Spleen (tissue), 11 donors: ENCODE results near the gene HTR2A. TPM values are rescaled to one million over a fixed set of nuclear protein-coding genes. Genes with fewer than 3 reads are reported as not detected.

Experiments
- DNase-seq: peaks from one replicate; pipeline ENCODE4 v3.0.0-alpha.2; 2020
- H3K27ac ChIP-seq, 8 donors: fragments of 200-600 bp; sonication (generic) in 7 of 8; 1 replicate in 4 of 8; 2 replicates in 4 of 8; pipeline versions ENCODE4 v1.5.0 to v1.8.0; 2016 to 2021; ENCODE audit warnings: inconsistent platforms in 4 of 8, mild to moderate bottlenecking in 4 of 8, moderate library complexity in 1 of 8
- H3K27me3 ChIP-seq, 7 donors: fragments of 200-600 bp; sonication (generic) in 6 of 7; replicated peaks in 1 of 7; 1 replicate in 4 of 7; 2 replicates in 3 of 7; pipeline versions ENCODE4 v1.5.0 to v1.8.0; 2016 to 2021; ENCODE audit warnings: inconsistent platforms in 3 of 7, mild to moderate bottlenecking in 1 of 7
- H3K36me3 ChIP-seq, 6 donors: fragments of 200-600 bp; sonication (generic) in 5 of 6; 1 replicate in 4 of 6; 2 replicates in 2 of 6; pipeline versions ENCODE4 v1.5.0 to v1.8.0; 2016 to 2021; ENCODE audit warnings: inconsistent platforms in 2 of 6
- H3K4me1 ChIP-seq, 6 donors: fragments of 200-600 bp; sonication (generic) in 5 of 6; 1 replicate in 3 of 6; 2 replicates in 3 of 6; pipeline versions ENCODE4 v1.5.0 to v1.8.0; 2016 to 2021; ENCODE audit warnings: inconsistent platforms in 3 of 6
- H3K4me3 ChIP-seq, 8 donors: fragments of 200-600 bp; sonication (generic) in 7 of 8; 1 replicate in 4 of 8; 2 replicates in 4 of 8; pipeline versions ENCODE4 v1.5.0 to v1.8.0; 2016 to 2021; ENCODE audit warnings: inconsistent platforms in 4 of 8, mild to moderate bottlenecking in 4 of 8, moderate library complexity in 2 of 8
- H3K9me3 ChIP-seq, 8 donors: fragments of 200-600 bp; sonication (generic) in 7 of 8; 1 replicate in 4 of 8; 2 replicates in 4 of 8; pipeline versions ENCODE4 v1.5.0 to v1.8.0; 2016 to 2021; ENCODE audit warnings: inconsistent platforms in 4 of 8
- POLR2A ChIP-seq, 3 donors: fragments of 450-650 bp; IDR thresholded peaks; one replicate each; pipeline ENCODE4 v1.5.1; 2017; ENCODE audit warnings: antibody characterized with exemption in 3 of 3, mild to moderate bottlenecking in 1 of 3
- POLR2AphosphoS5 ChIP-seq, 3 donors: sonication (generic); formaldehyde crosslinking; IDR thresholded peaks; one replicate each; pipeline ENCODE4 v1.5.1; 2017; ENCODE audit warnings: antibody characterized with exemption in 3 of 3
- WGBS, 5 donors: extraction: QIAGEN DNeasy Blood & Tissue Kit in 3 of 5; methylation state at CpG; one replicate each; pipeline versions ENCODE4 v1.1.5 to v1.1.7; 2013 to 2018; 5-methylcytosine and 5-hydroxymethylcytosine counted together
- intact Hi-C: fragments of 100-400 bp; cut with DNase I; formaldehyde crosslinking; loops from one replicate; pipeline ENCODE4 v1.15.0; 2023; ENCODE audit warnings: low total_unique reads
- polyA plus RNA-seq, 3 donors: library from polyadenylated mRNA; stranded (reverse); fragments of 200-250 nt; gene quantifications; one replicate each; pipeline ENCODE4 v1.2.1, GENCODE V29; 2013
- total RNA-seq, 7 donors: library from RNA; depleted of rRNA in 3 of 7; stranded (reverse); fragments of >200 nt in 3 of 7; fragmentation: NEBNext Ultra II Directional in 4 of 7; extraction: Animal tissue kit (Norgen Biotek cat#: 25700) in 4 of 7; gene quantifications; one replicate each; pipeline versions ENCODE4 v1.1.0 to v1.2.1, GENCODE V29; 2016 to 2021
- TF ChIP-seq, protein P1 (sequence below), 11 experiments: fragments of 200-600 bp in 7 of 11; fragments of 450-650 bp in 4 of 11; sonication (generic) in 4 of 11; IDR thresholded peaks in 8 of 11; conservative IDR thresholded peaks in 3 of 11; 1 replicate in 7 of 11; 2 replicates in 4 of 11; pipeline versions ENCODE4 v1.4.0 to v1.8.0; 2016 to 2021; ENCODE audit warnings: antibody characterized with exemption in 11 of 11, inconsistent platforms in 4 of 11, mild to moderate bottlenecking in 1 of 11
- donor health status: healthy with polysubstance abuse.
- donor health status: DM: no; HTN: no; CAD: no; lungs with moderate emphysema.
- donor health status: DM: no; HTN: no; CAD: no.
- donor health status: Bipolar disorder and iron deficiency.
- donor health status: healthy.
- donor health status: DM: no; HTN: no; CAD: no.
- donor health status: DM: yes; HTN: yes; CAD: no.

The HTR2A gene
- total and polyA plus RNA-seq, 10 donors = 0.03 to 0.15 (median 0.07) TPM; not detected in 7

DNA sequence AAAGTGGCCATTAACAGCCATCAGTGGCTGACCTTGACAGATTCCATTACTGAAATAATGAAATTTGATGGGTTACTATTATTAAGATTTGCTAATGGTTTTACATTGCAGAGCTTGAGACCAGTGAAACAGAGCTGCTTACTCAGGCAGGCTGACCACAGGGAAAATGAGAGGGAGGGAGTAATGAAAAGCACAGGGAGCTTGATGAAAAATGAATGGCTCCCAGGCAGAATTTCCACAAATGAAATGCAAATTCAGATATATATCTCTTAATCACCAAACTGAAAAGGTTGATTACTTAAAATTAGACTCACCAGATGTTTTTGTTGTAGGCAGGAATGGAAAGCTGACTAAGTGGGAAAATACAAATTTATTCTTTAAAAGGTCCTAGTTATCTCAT, 36.1 kb downstream of the HTR2A start:
- Histone ChIP-seq H3K4me3 (no peak overlapping the region), H3K27me3 (no peaks in the 10 kb centered on the region), H3K9me3 (no peaks in the 10 kb centered on the region), H3K36me3 (no peaks in the 10 kb centered on the region), H3K4me1 (peaks cover 0 to 6% (median under 1%) of the 10 kb centered on the region in 6 donors), H3K27ac (no peak overlapping the region)
- no peak for DNase-seq
- intact Hi-C loops = no loop called here
- TF ChIP-seq POLR2A (IDR thresholded peaks at IDR 0.05) (no peak), POLR2AphosphoS5 (IDR thresholded peaks at IDR 0.05) (no peak)
- TF ChIP-seq, protein P1, sequence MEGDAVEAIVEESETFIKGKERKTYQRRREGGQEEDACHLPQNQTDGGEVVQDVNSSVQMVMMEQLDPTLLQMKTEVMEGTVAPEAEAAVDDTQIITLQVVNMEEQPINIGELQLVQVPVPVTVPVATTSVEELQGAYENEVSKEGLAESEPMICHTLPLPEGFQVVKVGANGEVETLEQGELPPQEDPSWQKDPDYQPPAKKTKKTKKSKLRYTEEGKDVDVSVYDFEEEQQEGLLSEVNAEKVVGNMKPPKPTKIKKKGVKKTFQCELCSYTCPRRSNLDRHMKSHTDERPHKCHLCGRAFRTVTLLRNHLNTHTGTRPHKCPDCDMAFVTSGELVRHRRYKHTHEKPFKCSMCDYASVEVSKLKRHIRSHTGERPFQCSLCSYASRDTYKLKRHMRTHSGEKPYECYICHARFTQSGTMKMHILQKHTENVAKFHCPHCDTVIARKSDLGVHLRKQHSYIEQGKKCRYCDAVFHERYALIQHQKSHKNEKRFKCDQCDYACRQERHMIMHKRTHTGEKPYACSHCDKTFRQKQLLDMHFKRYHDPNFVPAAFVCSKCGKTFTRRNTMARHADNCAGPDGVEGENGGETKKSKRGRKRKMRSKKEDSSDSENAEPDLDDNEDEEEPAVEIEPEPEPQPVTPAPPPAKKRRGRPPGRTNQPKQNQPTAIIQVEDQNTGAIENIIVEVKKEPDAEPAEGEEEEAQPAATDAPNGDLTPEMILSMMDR (IDR thresholded peaks at IDR 0.05 in 8 of 11, conservative IDR thresholded peaks at IDR 0.05 in 3 of 11) = no peak

DNA sequence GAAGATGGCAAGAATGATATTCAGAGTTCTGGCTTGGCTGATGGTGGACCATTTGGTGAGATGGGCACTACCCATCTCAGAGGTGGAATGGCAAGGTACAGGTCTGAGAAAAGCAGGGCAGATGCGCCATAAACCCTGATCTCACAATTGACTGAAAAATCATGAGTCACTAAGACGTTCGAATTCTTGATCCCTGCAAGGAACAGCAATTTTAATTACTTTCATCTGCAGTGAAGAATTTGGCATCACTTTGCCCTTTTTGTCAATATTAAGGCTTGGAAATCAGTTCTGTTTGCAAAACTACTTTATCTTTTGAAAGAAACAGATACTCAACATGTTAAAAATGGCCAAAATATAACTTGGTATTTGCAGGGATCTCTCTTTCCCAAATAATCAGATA, 38.1 kb downstream of the HTR2A start:
- H3K9me3 ChIP-seq = no peaks in the 10 kb centered on the region
- no peak for DNase-seq
- TF ChIP-seq POLR2AphosphoS5 (IDR thresholded peaks at IDR 0.05) = no peak
- TF ChIP-seq, protein P1 (IDR thresholded peaks at IDR 0.05 in 8 of 11, conservative IDR thresholded peaks at IDR 0.05 in 3 of 11) = no peak
- TF ChIP-seq POLR2A (IDR thresholded peaks at IDR 0.05) = no peak
- intact Hi-C loops = no loop called here
- no peaks in the 10 kb centered on the region for H3K4me1 ChIP-seq
- no peak overlapping the region for H3K4me3 ChIP-seq
- no peaks in the 10 kb centered on the region for H3K27me3 ChIP-seq
- WGBS, 5 donors = 92 to 98% (median 96%) methylated on average over 3 of the region's 3 CpGs
- H3K27ac ChIP-seq = no peak overlapping the region
- no peaks in the 10 kb centered on the region for H3K36me3 ChIP-seq

DNA sequence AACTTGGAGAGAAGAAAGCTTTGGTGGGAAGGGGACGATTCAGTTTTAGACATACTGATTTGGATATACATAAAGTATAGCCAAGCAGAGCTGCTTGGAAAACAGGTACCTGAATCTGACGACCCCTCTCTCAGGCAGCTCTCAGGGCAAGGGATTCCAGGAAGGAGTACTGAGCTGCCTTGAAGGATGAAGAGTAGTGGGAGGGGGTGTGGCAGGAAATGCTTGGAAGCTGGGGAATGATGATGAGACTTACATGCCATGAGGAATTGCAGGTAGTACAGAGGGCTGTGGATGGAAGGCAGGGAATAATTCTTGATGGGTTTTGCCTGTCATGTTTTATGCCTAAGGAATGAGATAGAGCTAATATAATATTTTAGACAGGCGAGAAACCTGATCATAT, 38.7 kb downstream of the HTR2A start:
- 68 to 90% (median 79%) methylated on average over 3 of the region's 3 CpGs for WGBS, 5 donors
- DNase-seq = no peak
- TF ChIP-seq, protein P1 (IDR thresholded peaks at IDR 0.05 in 8 of 11, conservative IDR thresholded peaks at IDR 0.05 in 3 of 11) = no peak
- TF ChIP-seq POLR2A (IDR thresholded peaks at IDR 0.05) = no peak
- TF ChIP-seq POLR2AphosphoS5 (IDR thresholded peaks at IDR 0.05) = no peak
- no peaks in the 10 kb centered on the region for H3K9me3 ChIP-seq
- intact Hi-C loops = no loop called here
- H3K4me3 ChIP-seq = no peak overlapping the region
- H3K4me1 ChIP-seq = no peaks in the 10 kb centered on the region
- no peak overlapping the region for H3K27ac ChIP-seq
- peaks cover 0 to 5% (median 0%) of the 10 kb centered on the region in 7 donors for H3K27me3 ChIP-seq
- H3K36me3 ChIP-seq = no peaks in the 10 kb centered on the region

DNA sequence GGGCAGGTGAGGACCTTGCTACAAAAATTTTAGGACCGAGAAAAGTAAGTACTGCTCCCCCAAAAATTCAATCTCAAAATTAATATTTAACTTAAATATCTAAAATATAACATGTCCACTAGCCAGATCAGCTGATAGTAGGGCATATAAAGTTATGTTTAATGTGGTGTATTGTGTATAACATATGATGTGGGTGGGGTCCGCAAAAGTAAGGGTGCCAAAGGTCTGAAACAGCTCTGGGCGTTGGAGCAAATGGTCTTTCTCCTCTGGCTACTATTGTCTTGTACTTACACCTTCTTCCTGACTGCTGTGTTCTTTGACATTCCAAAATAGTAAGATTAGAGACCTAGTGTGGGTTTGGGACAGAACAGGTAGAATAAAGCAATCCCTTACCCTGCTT, 41.2 kb downstream of the HTR2A start:
- H3K9me3 ChIP-seq = no peaks in the 10 kb centered on the region
- intact Hi-C loops = no loop called here
- no peak overlapping the region for H3K27ac ChIP-seq
- TF ChIP-seq POLR2AphosphoS5 (IDR thresholded peaks at IDR 0.05) (no peak), POLR2A (IDR thresholded peaks at IDR 0.05) (no peak)
- TF ChIP-seq, protein P1 (IDR thresholded peaks at IDR 0.05 in 8 of 11, conservative IDR thresholded peaks at IDR 0.05 in 3 of 11) = no peak
- DNase-seq = no peak
- H3K36me3 ChIP-seq = no peaks in the 10 kb centered on the region
- WGBS, 5 donors = 88 to 95% (median 91%) methylated on average over 3 of the region's 3 CpGs
- peaks cover 0 to 7% (median 0%) of the 10 kb centered on the region in 7 donors for H3K27me3 ChIP-seq
- no peak overlapping the region for H3K4me3 ChIP-seq
- H3K4me1 ChIP-seq = no peaks in the 10 kb centered on the region
